Upper lobe of right lung (tissue), 1 donor: ENCODE measurements around the gene PDPN. TPM values are rescaled to one million over a fixed set of nuclear protein-coding genes. Genes with fewer than 3 reads are reported as not detected.
A peak's percentile ranks its signal among the peaks of the same experiment; 100 is the strongest.

Experiments
- ATAC-seq: fragments of 200-7000 bp; cut with Tn5 transposase; one replicate; pipeline ENCODE4 v1.9.1; 2020; ENCODE audit warnings: mild to moderate bottlenecking, moderate library complexity
- DNase-seq: peaks from one replicate; pipeline ENCODE4 v3.0.0-alpha.2; 2020
- H3K27ac ChIP-seq: fragments of 200-600 bp; one replicate; pipeline ENCODE4 v1.8.0; 2022
- H3K27me3 ChIP-seq: fragments of 200-600 bp; one replicate; pipeline ENCODE4 v1.8.0; 2022; ENCODE audit warnings: mild to moderate bottlenecking
- H3K36me3 ChIP-seq: fragments of 200-600 bp; one replicate; pipeline ENCODE4 v1.8.0; 2022
- H3K4me1 ChIP-seq: fragments of 200-600 bp; one replicate; pipeline ENCODE4 v1.8.0; 2022
- H3K4me3 ChIP-seq: fragments of 200-600 bp; one replicate; pipeline ENCODE4 v1.8.0; 2022; ENCODE audit warnings: mild to moderate bottlenecking
- H3K9me3 ChIP-seq: fragments of 200-600 bp; one replicate; pipeline ENCODE4 v1.8.0; 2022
- intact Hi-C: fragments of 100-400 bp; cut with DNase I; formaldehyde crosslinking; loops from one replicate; pipeline ENCODE4 v1.11.0; 2022
- total RNA-seq: library from RNA; stranded (reverse); fragmentation: NEBNext Ultra II Directional; extraction: Animal tissue kit (Norgen Biotek cat#: 25700); gene quantifications from one replicate; pipeline ENCODE4 v1.2.1, GENCODE V29; 2021
- TF ChIP-seq, protein P1 (sequence below): fragments of 200-600 bp; IDR thresholded peaks from one replicate; pipeline ENCODE4 v1.8.0; 2022; ENCODE audit warnings: antibody characterized with exemption
- donor health status: DM: no; HTN: yes; CAD: no; lungs with severe emphysema.

Gene PDPN
- total RNA-seq, 1 donor from 2014 or later: 47.0 TPM

DNA sequence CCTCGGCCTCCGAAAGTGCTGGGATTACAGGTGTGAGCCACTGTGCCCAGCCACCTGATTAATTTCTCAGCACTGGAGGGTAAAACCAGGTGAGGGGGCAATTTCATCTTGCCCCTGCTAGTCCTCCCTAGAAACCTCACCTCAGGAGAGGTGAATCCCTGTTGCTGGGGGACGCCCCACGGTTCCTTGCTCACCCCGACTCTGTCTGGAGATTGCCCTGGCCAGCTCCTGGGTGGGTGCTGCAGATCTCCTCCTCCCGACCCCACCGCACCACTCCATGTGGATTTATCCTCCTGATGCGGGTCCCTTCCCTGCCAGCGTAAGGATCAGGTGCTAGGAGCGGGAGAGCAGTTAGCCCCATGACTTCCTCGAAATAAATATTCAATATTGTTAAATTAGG lies 34.9 kb downstream of the PDPN start:
- ATAC-seq (no peak), DNase-seq (no peak)
- intact Hi-C loops: no loop called here
- Histone ChIP-seq H3K4me3 (no peak overlapping the region), H3K4me1 (peaks cover 5% of the 10 kb centered on the region), H3K27me3 (no peaks in the 10 kb centered on the region), H3K36me3 (no peaks in the 10 kb centered on the region), H3K27ac (no peak overlapping the region), H3K9me3 (no peaks in the 10 kb centered on the region)
- TF ChIP-seq, protein P1, sequence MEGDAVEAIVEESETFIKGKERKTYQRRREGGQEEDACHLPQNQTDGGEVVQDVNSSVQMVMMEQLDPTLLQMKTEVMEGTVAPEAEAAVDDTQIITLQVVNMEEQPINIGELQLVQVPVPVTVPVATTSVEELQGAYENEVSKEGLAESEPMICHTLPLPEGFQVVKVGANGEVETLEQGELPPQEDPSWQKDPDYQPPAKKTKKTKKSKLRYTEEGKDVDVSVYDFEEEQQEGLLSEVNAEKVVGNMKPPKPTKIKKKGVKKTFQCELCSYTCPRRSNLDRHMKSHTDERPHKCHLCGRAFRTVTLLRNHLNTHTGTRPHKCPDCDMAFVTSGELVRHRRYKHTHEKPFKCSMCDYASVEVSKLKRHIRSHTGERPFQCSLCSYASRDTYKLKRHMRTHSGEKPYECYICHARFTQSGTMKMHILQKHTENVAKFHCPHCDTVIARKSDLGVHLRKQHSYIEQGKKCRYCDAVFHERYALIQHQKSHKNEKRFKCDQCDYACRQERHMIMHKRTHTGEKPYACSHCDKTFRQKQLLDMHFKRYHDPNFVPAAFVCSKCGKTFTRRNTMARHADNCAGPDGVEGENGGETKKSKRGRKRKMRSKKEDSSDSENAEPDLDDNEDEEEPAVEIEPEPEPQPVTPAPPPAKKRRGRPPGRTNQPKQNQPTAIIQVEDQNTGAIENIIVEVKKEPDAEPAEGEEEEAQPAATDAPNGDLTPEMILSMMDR: no peak

- TF ChIP-seq, protein P1: no peak
- H3K27ac ChIP-seq: peak overlapping the region; percentile 53
- intact Hi-C loops: no loop called here
Measured at GRCh38 chr1:13619909-13620308, 36.3 kb downstream of the PDPN start.

DNA sequence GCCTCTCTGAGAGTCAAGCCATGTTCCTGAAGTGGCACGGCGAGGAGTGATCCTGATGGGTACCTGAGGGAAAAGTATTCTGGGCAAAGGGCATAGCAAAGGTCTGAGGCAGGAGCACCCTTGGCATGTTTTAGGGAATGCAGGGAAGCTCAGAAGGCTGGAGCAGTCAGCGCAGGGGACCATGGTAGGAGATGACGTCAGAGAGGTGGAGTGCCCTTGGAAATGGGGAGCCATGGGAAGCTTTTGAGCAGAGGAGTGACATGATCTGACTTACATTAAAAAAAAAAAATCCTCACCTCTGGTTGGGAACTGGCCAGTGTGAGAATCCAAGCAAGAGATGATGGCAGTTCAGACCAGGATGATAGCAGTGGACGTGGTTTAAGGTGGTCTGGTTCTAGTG lies 37.2 kb downstream of the PDPN start:
- Histone ChIP-seq H3K4me3 (no peak overlapping the region), H3K4me1 (peaks cover 5% of the 10 kb centered on the region), H3K27ac (peak overlapping the region; percentile 36), H3K36me3 (no peaks in the 10 kb centered on the region), H3K9me3 (no peaks in the 10 kb centered on the region), H3K27me3 (no peaks in the 10 kb centered on the region)
- TF ChIP-seq, protein P1: no peak
- intact Hi-C loops: no loop called here
- ATAC-seq (no peak), DNase-seq (no peak)

More at GRCh38 chr1:13619909-13620308, 36.3 kb downstream of the PDPN start:
- Histone ChIP-seq H3K27me3 (no peaks in the 10 kb centered on the region), H3K36me3 (no peaks in the 10 kb centered on the region), H3K9me3 (no peaks in the 10 kb centered on the region), H3K4me1 (peaks cover 5% of the 10 kb centered on the region), H3K4me3 (no peak overlapping the region)
- ATAC-seq (peak; percentile 83), DNase-seq (no peak)

GRCh38 chr1:13622446-13622845 lies 38.8 kb downstream of the PDPN start:
- no peaks in the 10 kb centered on the region for H3K36me3 ChIP-seq
- TF ChIP-seq, protein P1: no peak
- DNase-seq: no peak
- no peak for ATAC-seq
- no peak overlapping the region for H3K4me3 ChIP-seq
- intact Hi-C loops: no loop called here
- H3K27me3 ChIP-seq: no peaks in the 10 kb centered on the region
- no peaks in the 10 kb centered on the region for H3K9me3 ChIP-seq
- peaks cover 5% of the 10 kb centered on the region for H3K4me1 ChIP-seq
- H3K27ac ChIP-seq: no peak overlapping the region

GRCh38 chr1:13623021-13623637 lies 39.5 kb downstream of the PDPN start:
- TF ChIP-seq, protein P1: no peak
- H3K4me1 ChIP-seq: peaks cover 5% of the 10 kb centered on the region
- no peak overlapping the region for H3K4me3 ChIP-seq
- ATAC-seq (peak; percentile 47), DNase-seq (no peak)
- no peaks in the 10 kb centered on the region for H3K36me3 ChIP-seq
- no peaks in the 10 kb centered on the region for H3K9me3 ChIP-seq
- no peaks in the 10 kb centered on the region for H3K27me3 ChIP-seq
- H3K27ac ChIP-seq: no peak overlapping the region
- intact Hi-C loops: no loop called here

DNA sequence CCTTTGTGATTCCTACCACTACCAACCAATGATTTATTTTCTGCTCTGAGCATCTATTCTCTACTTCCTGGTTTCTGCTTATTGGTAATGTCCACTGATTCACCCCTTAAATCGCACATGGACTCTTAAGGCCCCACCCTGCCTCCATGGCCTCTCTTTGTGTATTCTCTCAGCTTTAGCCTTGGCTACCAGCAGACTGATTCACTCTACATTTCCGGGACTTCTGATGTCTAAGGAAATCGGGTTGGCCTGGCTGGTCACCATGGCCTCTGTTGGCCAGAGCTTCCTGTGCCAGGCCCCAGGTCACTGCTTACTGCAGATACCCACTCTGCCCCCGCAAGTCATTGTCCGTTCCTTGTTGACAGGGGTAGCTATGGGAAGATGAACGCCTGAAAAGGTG lies 40.9 kb downstream of the PDPN start:
- no peak overlapping the region for H3K4me3 ChIP-seq
- ATAC-seq: no peak
- no peaks in the 10 kb centered on the region for H3K36me3 ChIP-seq
- peaks cover 2% of the 10 kb centered on the region for H3K4me1 ChIP-seq
- no peak for DNase-seq
- no peaks in the 10 kb centered on the region for H3K9me3 ChIP-seq
- TF ChIP-seq, protein P1: no peak
- no peak overlapping the region for H3K27ac ChIP-seq
- intact Hi-C loops: no loop called here
- H3K27me3 ChIP-seq: no peaks in the 10 kb centered on the region
